Body of pancreas (tissue), 4 donors: Measurements from ENCODE around the gene TTF1.

Source experiments
- POLR2A ChIP-seq, 3 donors: fragments of 450-650 bp; IDR thresholded peaks; one replicate each; pipeline ENCODE4 v1.6.1; 2016; ENCODE audit warnings: antibody characterized with exemption in 3 of 3, mild to moderate bottlenecking in 2 of 3
- TF ChIP-seq, protein P1 (sequence below), 7 experiments: fragments of 450-650 bp in 4 of 7; fragments of 200-600 bp in 3 of 7; sonication (generic) in 3 of 7; IDR thresholded peaks; one replicate each; pipeline ENCODE4 v1.5.1; 2016 to 2019; ENCODE audit warnings: antibody characterized with exemption in 7 of 7

GRCh38 chr9:132383462-132383883 is 23.2 kb downstream of the TTF1 start:
- TF ChIP-seq, protein P1, sequence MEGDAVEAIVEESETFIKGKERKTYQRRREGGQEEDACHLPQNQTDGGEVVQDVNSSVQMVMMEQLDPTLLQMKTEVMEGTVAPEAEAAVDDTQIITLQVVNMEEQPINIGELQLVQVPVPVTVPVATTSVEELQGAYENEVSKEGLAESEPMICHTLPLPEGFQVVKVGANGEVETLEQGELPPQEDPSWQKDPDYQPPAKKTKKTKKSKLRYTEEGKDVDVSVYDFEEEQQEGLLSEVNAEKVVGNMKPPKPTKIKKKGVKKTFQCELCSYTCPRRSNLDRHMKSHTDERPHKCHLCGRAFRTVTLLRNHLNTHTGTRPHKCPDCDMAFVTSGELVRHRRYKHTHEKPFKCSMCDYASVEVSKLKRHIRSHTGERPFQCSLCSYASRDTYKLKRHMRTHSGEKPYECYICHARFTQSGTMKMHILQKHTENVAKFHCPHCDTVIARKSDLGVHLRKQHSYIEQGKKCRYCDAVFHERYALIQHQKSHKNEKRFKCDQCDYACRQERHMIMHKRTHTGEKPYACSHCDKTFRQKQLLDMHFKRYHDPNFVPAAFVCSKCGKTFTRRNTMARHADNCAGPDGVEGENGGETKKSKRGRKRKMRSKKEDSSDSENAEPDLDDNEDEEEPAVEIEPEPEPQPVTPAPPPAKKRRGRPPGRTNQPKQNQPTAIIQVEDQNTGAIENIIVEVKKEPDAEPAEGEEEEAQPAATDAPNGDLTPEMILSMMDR (IDR thresholded peaks at IDR 0.05), result no peak
- no peak for TF ChIP-seq POLR2A (IDR thresholded peaks at IDR 0.05)
